ENCODE data around the gene SSR4.
"Not testable (repeated sequence)": the region's sequence is repeated elsewhere in the genome, so short reads cannot be mapped to it uniquely, and the experiment has no call there.

The SSR4 gene

GRCh38 chrX:153816831-153817690 is 22.6 kb downstream of the SSR4 start:
- H4K20me1 ChIP-seq (ENCODE audit: control insufficient read depth, insufficient read depth, low read depth, low read length): no peaks in the 10 kb centered on the region
- no peak overlapping the region for H3K4me3 ChIP-seq (ENCODE audit: low read length)
- H3K27me3 ChIP-seq (ENCODE audit: control insufficient read depth, low read length): peaks cover 8% of the 10 kb centered on the region
- no peaks in the 10 kb centered on the region for H3K9me2 ChIP-seq (replicated peaks; ENCODE audit: control insufficient read depth, low read length)
- H3F3A ChIP-seq (ENCODE audit: control insufficient read depth, insufficient read depth): no peaks in the 10 kb centered on the region
- H3K9me3 ChIP-seq (ENCODE audit: control insufficient read depth, insufficient read depth, low read length): no peaks in the 10 kb centered on the region
- no peak overlapping the region for H3K4me2 ChIP-seq (ENCODE audit: low read length)
- H3K36me3 ChIP-seq (ENCODE audit: control insufficient read depth, low read length): no peaks in the 10 kb centered on the region
- no peak overlapping the region for H3K27ac ChIP-seq (ENCODE audit: low read depth, low read length)
- no peaks in the 10 kb centered on the region for H3K4me1 ChIP-seq (ENCODE audit: control insufficient read depth, low read length)
- TF ChIP-seq CTCF (IDR thresholded peaks at IDR 0.05; ENCODE audit: low read depth, low read length, poor library complexity, severe bottlenecking) (no peak), EZH2phosphoT487 (IDR thresholded peaks at IDR 0.05; ENCODE audit: borderline replicate concordance, low read length) (no peak)
- no peaks in the 10 kb centered on the region for H3K79me2 ChIP-seq (ENCODE audit: control insufficient read depth, low read length)

- H3K79me2 ChIP-seq (ENCODE audit: control insufficient read depth, low read length); H3K36me3 ChIP-seq (ENCODE audit: control insufficient read depth, low read length); H3K9me3 ChIP-seq (ENCODE audit: control insufficient read depth, insufficient read depth, low read length); H3K4me2 ChIP-seq (ENCODE audit: low read length); H3K27me3 ChIP-seq (ENCODE audit: control insufficient read depth, low read length); H4K20me1 ChIP-seq (ENCODE audit: control insufficient read depth, insufficient read depth, low read depth, low read length); H3K27ac ChIP-seq (ENCODE audit: low read depth, low read length); H3K4me3 ChIP-seq (ENCODE audit: low read length); H3K4me1 ChIP-seq (ENCODE audit: control insufficient read depth, low read length); H3F3A ChIP-seq (ENCODE audit: control insufficient read depth, insufficient read depth); H3K9me2 ChIP-seq (replicated peaks; ENCODE audit: control insufficient read depth, low read length): not testable (repeated sequence)
These were observed 23.6 kb downstream of the SSR4 start for GRCh38 chrX:153818064-153818463.

- Histone ChIP-seq H3K79me2 (ENCODE audit: control insufficient read depth, low read length) (no peaks in the 10 kb centered on the region), H3K4me3 (ENCODE audit: low read length) (no peak overlapping the region), H3F3A (ENCODE audit: control insufficient read depth, insufficient read depth) (no peaks in the 10 kb centered on the region), H3K27me3 (ENCODE audit: control insufficient read depth, low read length) (peaks cover 8% of the 10 kb centered on the region), H3K36me3 (ENCODE audit: control insufficient read depth, low read length) (no peaks in the 10 kb centered on the region), H3K4me1 (ENCODE audit: control insufficient read depth, low read length) (no peaks in the 10 kb centered on the region), H3K27ac (ENCODE audit: low read depth, low read length) (no peak overlapping the region), H4K20me1 (ENCODE audit: control insufficient read depth, insufficient read depth, low read depth, low read length) (no peaks in the 10 kb centered on the region), H3K4me2 (ENCODE audit: low read length) (no peak overlapping the region), H3K9me2 (replicated peaks; ENCODE audit: control insufficient read depth, low read length) (no peaks in the 10 kb centered on the region), H3K9me3 (ENCODE audit: control insufficient read depth, insufficient read depth, low read length) (no peaks in the 10 kb centered on the region)
- TF ChIP-seq CTCF (IDR thresholded peaks at IDR 0.05; ENCODE audit: low read depth, low read length, poor library complexity, severe bottlenecking) (no peak), EZH2phosphoT487 (IDR thresholded peaks at IDR 0.05; ENCODE audit: borderline replicate concordance, low read length) (no peak)
These were observed 24.3 kb downstream of the SSR4 start for GRCh38 chrX:153818571-153819383.

Data from DOHH2 (cell line).